Anterior cingulate cortex (tissue), 58 donors: ENCODE data around the gene TUBA3E.
"Not testable (repeated sequence)": the region's sequence is repeated elsewhere in the genome, so short reads cannot be mapped to it uniquely, and the experiment has no call there.

Experiments
- DNase-seq, 58 donors: peaks; one replicate each; lab custom pipeline; 2025; lab: John Stamatoyannopoulos, UW

Gene TUBA3E

DNA sequence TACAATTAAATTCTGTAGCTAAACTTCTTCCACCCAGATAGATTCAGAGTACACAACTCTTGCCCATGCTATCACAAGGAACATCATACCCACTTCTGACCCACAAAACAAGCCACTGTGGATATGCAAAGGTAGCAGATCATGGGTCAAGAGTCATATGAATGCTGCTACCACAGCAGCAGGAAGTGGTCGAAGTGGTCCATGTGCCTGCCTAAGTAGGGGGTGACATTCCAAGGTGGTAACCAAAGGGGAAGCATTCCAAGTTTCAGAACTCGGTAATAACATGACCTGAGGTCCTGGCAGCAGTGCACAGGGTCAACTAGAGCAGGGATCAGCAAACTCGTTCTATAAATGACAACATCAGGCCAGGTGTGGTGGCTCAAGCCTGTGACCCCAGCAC, 5.8 kb downstream of the TUBA3E start:
- DNase-seq: not testable (repeated sequence)

DNA sequence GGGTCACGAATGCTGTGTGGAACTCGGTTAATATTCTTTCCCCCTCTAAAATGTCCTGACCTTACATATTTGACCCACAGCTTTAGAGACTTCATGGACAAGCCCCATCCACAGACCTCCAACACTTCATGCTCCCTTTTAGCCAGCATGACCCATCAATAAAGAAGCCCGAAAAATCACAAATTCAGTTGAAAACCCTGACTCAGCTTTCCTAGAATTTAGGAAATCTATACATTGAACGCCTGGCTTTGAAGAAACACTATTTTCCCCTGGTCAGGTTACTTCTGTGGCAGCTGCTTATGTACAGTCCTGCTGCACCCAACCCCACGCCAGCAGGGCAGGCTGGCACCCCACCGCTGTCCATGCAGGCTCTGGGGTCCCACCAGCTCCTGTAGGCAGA, 6.9 kb downstream of the TUBA3E start:
- DNase-seq: not testable (repeated sequence)

DNA sequence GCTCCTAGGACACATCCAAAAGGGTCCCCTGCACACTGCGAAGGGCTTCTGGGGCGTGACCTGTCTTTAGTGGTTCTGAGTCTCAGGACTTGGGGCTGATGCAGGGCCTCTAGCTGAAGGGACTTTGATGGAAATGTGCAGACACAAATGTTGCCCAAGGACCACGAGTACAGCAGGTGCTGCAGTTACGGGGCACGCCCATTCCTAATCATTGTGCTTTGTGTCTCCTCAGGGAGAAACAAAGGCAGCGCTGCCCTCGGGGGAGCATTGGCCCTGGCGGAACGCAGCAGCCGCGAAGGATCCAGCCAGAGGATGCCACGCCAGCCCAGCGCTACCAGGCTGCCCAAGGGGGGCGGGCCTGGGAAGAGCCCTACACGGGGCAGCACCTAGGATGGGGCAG, 8.0 kb downstream of the TUBA3E start:
- DNase-seq: no peak

DNA sequence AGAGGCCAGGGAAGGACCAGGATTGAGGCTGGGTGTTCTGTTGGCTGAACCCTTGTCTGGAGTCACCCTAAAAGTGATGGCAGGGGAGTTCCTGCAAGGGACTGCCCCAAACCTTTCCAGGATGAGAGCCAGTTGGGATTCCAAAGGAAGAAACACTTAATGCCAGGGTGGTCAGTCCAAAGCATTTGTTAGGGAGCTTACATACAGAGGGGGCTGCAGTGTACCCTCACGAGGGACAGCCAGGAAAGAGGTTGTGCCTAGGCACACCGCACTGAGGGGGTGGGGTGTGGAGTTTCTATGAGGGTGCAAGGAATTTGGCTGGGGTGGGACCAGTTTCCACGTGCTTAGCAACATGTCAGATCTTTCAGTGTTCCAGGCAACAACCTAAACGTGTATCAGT, 9.3 kb downstream of the TUBA3E start:
- DNase-seq: not testable (repeated sequence)

DNA sequence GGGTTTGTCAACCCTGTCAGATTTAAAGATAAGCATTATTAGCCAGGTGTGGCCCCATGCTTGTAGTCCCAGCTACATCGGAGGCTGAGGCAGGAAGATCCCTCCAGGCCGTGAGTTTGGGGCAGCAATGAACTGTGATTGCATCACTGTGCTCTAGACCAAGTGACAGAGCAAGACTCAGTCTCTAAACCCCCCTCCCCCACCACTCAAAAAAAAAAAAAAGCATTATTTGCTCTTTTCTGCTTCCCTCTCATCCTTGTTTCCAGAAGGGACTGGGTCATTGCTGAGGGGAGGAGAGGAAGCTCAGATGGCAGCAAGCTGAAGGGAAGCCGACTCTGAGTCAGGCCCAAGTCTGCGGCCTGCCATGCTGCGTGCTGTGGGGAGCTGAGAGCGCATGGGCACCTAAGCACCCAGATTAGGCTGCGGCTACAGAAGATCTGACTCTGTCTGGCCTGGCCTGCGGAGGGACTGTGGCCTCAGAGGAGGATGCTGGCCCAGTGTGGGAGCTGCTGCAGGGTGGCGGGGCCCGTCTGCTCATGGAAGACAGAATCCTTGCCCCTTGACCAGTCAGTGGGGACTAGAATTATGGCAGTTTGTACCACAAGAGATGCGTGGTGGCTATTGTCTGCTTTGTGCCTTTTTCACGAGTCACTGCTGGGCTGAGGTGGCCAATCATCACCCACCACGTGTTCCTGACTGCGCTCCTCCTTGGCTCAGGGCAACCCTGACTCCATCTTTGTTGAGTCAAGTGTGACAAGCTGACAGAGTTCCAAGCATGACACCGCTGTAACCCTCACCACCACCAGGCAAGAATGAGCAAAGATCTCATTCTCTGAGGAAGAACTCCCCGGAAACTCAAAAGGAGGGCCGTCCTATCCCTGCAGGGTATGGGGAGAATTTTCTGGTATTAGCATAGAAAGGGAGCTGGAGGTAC, 10.1 kb downstream of the TUBA3E start:
- not testable (repeated sequence) for DNase-seq

DNA sequence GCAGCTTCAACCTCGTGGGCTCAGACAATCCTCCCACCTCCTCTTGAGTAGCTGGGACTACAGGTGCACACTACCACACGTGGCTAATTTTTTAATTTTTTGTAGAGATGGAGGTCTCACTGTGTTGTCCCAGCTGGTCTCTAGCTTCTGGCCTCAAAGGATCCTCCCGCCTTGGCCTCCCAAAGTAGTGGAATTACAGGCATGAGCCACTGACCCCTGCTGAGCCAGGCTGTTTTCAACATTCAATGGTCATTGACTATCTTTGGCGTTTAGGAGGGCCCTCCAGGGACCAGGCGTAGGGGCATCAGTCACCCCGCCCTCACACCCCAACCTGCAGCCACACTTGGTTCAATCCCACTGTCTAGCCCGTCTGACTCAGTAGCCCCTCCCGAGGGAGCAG, 11.0 kb downstream of the TUBA3E start:
- no peak for DNase-seq

DNA sequence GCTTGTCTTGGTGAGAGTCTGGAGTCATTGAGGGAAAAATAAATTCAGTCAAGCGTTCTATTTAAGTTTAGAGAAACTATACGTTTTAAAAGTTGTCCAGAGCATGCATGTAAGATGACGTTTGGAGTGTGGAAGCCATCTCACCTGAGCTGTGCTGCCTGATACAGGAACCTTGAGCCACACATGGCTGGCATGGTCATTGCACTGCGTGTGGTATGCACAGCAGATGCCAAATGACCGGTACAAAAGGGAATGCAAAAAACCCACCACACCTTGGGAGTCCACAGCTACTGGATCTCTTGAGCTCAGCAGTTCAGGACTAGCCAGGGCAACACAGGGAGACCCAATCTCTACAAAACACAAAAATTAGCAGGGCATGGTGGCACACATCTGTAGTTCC, 11.8 kb downstream of the TUBA3E start:
- no peak for DNase-seq

DNA sequence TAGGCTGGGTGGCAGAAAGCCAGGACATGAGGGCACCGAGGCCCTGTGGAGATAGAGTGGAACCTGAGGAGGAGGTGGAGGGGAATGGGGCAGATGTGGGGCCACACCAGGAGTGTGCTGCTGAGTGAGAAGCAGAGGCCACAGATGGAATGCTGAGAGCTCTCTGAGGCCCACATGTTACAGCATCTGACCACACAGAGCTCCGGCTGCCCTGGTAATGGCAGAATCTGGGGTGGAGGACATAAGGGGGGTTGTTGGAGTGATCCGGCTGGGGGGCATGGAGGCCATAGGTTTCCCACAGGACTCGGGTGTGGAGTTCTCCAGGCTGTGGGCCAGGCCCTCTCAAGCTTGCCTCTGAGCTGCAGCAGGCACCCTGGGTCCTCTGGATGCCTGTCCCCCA, 12.3 kb downstream of the TUBA3E start:
- no peak for DNase-seq

DNA sequence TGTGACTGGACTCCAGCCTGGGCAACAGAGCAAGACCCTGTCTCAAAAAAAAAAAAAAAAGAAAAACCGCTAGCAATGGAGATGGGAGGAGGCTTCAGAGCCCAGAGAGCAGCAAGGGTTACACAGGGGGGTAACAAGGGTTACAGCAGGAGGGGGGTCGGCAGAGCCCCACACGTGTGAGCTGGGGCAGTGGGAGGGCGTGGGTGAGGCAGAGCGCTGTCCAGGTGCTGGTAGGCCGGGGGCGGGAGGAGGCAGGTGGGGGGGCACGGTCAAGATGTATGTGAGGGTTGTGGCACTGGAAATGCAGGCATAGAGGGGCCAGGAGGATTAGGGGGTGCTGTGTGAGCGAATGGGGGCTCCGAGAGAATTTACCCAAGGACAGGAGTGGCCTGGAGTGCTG, 12.8 kb downstream of the TUBA3E start:
- DNase-seq: no peak

DNA sequence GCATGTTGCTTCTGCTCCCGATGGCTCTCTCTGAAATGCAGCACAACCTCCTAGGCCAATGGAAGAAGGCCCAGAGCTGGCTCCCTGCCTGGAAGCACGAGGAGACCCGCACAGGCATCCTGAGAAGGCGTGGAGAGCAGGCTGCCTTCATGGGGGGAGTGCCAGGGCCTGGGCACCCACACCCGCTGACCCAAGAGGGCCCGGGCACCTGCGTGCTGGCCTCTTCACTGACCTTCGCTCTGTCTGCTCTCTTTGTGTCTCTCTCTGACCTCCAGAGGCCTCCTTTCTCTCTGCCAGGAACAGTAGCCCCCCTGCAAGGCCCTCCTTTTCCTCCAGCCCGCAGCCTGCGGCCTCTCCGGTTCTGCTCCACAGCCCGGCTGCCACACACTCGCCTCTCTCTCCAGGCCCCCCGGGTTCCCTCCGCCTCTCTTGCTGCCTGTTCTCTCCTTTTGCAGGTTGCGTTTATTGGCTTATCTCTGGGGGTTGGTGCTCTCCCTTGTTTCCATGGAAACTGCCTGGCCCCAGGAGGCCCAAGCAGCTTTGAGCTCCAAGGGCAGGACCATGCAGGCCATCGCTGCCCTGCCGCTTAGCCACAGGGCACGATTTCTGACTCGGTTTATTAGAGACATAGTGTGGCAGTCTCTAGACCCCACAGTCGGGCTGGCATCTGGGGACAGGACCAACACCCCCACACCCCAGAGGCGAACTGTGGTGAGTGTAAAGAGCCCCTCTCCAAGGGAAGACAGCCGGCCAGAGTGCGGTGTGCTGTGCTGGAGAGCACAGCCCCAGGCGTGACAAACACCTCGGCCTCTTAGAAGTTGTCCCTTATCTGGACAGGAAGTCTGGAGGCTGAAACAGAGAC, 14.5 kb downstream of the TUBA3E start:
- peak in 42 of 58 donors; percentile 6 to 56 (median 28) for DNase-seq

DNA sequence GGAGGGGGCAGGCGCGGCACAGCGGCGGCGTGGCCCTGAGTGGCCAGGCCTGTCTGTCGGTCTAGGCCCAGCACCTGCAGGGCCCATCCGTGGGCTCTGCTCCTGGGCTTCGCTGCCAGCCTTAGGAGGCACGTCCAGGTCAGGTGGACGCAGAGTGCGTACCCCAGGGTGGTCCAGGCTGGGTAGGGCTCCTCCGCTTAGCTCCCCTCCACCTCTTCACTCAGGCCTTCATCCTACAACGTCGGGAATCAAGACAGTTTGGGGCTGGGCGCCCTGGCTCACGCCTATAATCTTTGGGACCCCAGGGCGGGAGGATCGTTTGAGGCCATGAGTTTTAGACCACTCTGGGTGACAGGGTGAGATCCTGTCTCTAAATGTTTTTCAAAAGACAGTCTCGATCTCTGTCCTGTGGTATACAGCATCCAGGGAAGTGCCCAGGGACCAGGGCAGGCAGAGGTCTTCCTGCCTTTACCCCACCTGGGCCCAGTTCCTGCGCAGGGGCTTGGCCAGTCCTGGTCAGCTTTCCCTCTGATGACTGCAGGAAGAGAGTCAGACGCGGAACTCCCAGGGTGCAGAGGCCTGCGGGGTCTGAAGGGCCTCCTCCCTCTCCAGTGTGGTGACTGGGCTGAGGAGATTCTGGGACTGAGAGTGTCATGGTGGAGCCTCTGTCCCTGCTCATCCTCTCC, 15.3 kb downstream of the TUBA3E start:
- peak in 6 of 58 donors; percentile 16 to 47 (median 36) for DNase-seq

DNA sequence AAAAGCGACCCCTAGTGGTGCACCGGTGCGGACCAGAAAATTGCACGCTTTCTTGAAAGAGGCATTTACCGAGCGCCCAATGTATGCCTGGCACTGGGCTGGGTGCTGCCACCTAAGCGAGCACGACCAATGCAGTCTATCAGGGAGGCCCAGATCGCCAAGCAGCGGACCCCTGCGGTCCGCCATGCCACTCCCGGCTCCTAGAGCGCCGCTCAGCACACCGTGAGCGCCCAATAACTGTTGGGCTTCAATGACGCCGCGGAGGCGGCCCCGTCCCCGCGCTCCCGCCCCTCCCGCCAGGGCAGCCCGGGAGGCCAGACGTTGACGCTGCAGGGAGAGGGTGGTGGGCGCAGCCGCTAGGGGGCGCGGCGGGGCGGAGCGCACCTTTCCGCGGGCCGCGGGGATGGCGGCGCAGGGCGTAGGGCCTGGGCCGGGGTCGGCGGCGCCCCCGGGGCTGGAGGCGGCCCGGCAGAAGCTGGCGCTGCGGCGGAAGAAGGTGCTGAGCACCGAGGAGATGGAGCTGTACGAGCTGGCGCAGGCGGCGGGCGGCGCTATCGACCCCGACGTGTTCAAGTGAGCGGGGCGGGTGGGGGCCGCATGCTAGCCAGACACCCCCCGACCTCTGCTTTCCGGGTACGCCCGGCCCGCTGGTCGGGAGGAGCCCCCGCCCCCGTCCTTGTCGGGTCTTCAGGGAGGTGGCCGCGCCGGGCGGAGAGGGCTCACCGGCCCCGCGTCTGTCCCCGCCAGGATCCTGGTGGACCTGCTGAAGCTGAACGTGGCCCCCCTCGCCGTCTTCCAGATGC, 16.2 kb downstream of the TUBA3E start, which contains the start of gene MZT2B:
Gene MZT2B, plus strand, starts transcription at position 383 of the 803 bp plus-strand sequence. Its CDS starts 21 bp downstream, at position 404.
- DNase-seq: peak in 57 of 58 donors; percentile 55 to 94 (median 84)

DNA sequence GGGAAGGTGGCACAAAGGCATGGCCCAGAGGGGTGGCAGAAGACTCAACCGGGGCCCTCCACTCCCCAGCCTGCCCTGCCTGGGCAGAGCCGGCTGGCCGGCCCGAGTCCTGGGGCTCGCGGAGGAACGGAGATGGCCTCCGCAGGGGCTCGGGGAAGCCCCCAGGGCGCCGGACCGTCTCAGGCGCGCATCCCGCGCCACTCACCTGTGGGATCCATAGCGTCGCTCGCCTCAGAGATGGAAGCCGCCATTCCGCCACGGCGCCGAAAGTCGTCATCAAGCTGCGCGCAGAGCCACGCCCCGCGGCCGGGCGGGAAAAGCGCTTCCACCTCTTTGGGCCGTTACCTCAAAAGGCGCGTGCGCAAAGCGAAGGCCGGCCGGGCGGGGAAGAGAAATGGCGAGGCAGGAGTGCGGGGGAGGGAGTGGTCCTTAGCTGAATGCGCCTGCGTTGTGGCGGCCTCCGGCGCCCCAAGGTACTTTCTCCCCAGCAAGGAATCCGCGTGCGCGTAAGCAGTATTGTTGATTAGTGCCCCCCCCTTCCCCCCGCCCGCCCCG, 16.8 kb downstream of the TUBA3E start, which contains the start of gene SMPD4:
Gene SMPD4, minus strand, starts transcription at position 278 of the 555 bp plus-strand sequence. CDS start 5,010 bp downstream, outside the sequence.
- peak; percentile 52 to 99 (median 94) for DNase-seq

DNA sequence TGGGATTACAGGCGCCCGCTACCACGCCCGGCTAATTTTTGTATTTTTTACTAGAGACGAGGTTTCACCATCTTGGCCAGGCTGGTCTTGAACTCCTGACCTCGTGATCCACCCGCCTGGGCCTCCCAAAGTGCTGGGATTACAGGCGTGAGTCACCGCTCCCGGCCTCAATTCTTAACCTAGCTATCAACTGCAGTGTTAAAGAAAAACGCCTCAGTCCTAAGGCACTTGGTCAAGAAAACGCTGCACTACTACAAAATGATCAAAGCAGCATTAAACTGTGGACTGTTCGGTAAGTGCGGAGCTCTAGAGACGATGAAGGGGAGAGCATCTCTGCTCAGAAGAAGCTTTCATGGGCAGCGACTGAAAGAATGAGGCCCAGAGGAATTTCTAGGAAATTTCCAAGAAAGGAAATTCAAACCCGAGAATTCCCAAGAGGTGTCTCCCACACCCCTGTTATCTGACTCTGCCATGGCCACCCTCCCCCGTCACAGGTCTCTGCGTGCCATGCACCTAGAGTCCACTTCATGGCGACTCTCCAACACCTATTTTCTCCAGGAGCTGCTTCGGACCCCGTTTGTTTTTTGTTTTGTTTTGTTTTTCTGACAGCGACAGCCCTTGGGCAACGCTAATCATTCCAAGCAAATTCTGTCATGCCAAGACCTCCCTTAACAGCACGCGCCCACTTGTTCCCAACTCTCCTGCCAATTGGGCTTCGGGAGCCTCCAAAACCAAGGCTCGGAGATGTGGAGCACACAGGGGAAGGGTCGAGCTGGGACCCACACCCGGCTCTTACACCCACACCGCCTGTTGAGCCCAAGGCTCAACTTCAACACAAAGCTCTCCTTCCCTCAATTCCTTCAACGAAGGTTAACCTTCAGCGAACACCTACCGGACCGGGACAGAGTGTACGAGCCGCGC, 17.6 kb downstream of the TUBA3E start:
- not testable (repeated sequence) for DNase-seq

DNA sequence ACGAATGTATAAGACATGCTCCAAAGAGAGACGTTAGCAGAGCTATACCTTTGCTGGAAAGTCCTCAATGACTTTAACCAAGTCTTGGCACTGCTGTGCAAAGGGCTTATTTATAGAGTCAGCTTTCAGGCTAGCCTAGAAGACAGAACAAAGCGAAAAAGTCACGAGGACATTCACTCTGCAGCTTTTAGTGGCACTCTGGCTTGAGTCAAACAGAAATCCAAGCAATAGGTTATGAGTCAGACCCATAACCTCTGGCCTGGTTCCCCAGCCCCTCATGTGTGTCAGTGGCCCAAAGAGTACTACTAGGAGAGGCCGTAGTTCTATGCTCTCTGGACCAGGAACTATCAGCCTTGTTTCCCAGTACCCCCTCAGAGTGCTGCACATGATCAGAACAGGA, 23.4 kb downstream of the TUBA3E start:
- DNase-seq: not testable (repeated sequence)

DNA sequence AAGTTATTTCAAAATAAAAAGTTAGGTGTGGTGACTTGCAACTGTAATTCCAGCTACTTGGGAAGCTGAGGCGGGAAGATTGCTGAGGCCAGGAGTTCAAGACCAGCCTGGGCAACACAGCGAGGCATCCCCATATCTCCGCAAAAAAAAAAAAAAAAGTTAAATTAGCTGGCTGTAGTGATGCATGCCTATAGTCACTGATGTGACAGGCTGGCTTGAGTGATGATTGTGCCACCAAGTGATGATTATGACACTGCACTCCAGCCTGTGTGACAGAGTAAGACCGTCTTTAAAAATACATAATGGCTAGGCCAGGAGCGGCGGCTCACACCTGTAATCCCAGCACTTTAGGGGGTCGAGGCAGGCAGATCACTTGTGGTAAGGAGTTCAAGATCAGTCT, 28.3 kb downstream of the TUBA3E start:
- DNase-seq: no peak

DNA sequence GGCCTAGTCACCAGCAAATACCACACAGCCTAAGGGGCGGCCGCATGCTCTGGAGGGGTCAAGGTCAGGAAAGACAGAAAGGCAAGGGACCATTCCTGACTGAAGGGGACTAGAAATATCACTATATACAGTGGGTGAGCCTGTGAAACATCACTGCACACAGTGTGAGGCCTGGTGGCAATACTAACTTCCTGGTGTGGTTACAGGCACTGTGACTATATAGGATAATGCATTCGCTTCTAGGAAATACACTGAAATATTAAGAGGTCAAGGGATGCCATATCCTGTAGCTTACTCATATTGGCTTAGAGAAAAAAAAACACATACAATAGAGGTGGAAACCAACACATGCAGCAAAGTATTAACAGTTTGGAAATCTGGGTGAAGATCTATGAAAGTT, 29.1 kb downstream of the TUBA3E start:
- DNase-seq: not testable (repeated sequence)

DNA sequence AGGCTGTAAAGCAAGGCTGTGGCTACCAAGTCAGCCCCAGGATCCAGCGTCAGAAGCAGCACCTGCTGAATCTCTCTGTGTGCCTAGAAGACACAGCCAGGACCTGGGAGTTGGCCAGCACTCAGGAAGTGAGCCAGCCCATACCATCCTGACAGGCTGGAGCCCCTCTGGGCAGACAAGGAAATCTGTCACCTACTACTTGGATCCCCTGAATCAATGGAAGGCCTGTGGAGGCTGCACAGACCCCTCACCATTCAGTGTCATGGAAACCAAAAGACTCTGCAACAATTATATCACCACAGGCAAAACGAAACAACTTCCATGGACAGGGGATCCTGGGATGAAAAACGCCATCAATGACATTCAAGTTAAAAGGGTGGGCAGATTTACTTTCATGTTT, 31.6 kb downstream of the TUBA3E start:
- DNase-seq: not testable (repeated sequence)
